Activated CD4-positive, alpha-beta T cell treated with anti-CD3 and anti-CD28 coated beads for 1 hour (primary cell): Measurements from ENCODE around the gene OR11L1.

Experiments used
- DNase-seq: peaks from one replicate; pipeline ENCODE4 v3.0.0-alpha.2; 2020

OR11L1 gene, protein sequence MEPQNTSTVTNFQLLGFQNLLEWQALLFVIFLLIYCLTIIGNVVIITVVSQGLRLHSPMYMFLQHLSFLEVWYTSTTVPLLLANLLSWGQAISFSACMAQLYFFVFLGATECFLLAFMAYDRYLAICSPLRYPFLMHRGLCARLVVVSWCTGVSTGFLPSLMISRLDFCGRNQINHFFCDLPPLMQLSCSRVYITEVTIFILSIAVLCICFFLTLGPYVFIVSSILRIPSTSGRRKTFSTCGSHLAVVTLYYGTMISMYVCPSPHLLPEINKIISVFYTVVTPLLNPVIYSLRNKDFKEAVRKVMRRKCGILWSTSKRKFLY

DNA sequence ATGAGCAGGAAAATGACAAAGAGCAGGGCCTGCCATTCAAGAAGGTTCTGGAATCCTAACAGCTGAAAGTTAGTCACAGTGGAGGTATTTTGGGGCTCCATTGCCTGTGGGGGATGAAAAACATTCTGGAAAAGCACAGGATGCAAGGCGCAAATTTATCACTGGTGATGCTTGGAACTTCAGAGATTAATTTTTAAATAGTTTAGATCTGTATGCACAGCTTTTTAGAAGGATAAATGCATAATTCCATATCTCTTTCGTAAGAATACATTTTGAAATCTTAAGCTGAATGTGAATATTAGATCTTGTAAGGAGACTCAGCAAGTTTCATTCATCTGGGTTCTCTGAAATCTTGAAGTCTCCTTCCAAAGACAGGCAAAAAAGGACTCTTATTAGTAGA lies at the start of gene OR11L1:
Gene OR11L1 (minus strand): TSS at position 101 of the 400 bp plus-strand sequence. CDS start 0 bp downstream, at position 101.
- no peak for DNase-seq

DNA sequence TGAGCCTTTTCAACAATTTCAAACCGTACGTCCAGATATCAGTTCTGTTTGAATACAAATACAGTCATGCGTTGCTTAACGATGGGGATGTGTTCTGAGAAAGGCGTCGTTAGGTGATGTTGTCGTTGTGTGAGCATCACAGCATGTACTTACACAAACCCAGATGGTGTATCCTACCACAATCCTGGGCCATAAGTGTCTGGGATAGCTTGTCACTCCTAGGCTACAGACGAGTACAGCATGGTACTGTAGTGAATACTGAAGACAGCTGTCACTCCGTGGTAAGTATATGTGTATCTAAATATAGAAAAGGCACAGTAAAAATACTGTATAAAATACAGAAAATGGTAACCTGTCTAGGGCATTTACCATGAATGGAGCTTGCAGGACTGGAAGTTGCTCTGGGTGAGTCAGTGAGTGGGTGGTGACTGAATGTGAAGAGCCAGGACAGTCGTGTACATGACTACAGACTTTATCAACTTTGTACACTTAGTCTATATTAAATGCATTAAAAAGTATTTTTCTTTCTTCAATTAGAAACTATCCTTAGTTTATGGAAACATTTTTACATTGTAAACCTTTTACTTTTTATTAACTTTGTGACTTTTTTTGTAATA lies 43.2 kb upstream of the OR11L1 start:
- no peak for DNase-seq

GRCh38 chr1:247883346-247883745 lies 41.6 kb upstream of the OR11L1 start:
- DNase-seq = no peak

- DNase-seq = no peak
Observed at GRCh38 chr1:247865416-247865815, 23.7 kb upstream of the OR11L1 start.

GRCh38 chr1:247864644-247865043 lies 22.9 kb upstream of the OR11L1 start:
- no peak for DNase-seq

- DNase-seq = no peak
Observed at GRCh38 chr1:247862756-247863155, 21.1 kb upstream of the OR11L1 start.

GRCh38 chr1:247857985-247858619 lies 16.4 kb upstream of the OR11L1 start:
- DNase-seq = no peak

- no peak for DNase-seq
Observed at GRCh38 chr1:247857069-247857984, 15.6 kb upstream of the OR11L1 start, which contains the start of gene TRIM58. TRIM58 (plus strand) TSS chr1:247857187; CDS start chr1:247857247, 60 bp downstream.

GRCh38 chr1:247855911-247856310 lies 14.2 kb upstream of the OR11L1 start:
- DNase-seq = no peak

GRCh38 chr1:247854899-247855545 lies 13.3 kb upstream of the OR11L1 start:
- no peak for DNase-seq

DNA sequence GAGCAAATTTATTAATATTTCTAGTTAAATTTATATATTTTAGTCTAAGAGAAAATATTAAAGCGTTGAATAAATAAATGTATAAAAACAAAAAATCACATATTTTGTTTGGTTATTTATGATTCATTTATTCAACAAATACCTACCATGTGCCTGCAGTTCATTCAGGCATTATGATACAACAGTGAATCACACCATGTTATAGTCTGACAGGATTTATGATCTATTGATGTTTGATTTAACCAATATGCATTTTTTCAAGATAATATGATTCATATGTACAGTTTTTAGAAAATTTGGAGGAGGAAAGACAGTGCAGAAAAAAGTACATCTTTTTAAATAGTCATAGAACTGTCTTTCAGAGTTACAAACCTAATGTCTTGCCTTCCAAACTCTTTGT lies 7.9 kb upstream of the OR11L1 start:
- DNase-seq = no peak

DNA sequence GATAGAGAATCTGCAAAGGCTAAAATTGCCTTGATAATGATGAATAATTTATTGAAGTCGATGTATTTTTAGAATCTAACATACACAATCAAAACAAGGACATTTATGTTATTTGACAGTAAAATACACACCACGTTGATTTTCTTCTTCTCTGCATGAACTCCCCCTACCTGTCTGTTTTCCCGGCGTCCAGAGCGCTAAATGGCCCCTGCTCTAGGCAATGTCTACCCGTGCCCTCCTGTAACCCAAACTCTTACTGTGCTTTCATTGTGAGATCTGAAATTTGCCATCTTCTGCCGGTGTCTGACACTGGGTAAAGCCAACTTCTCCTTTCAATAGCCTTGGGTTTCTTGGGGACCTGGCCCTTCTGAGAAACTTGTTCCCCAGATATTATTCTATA lies 6.7 kb upstream of the OR11L1 start:
- DNase-seq = no peak

- DNase-seq = no peak
Observed at GRCh38 chr1:247845693-247846017, 4.0 kb upstream of the OR11L1 start.

GRCh38 chr1:247845011-247845692 lies 3.5 kb upstream of the OR11L1 start:
- no peak for DNase-seq

DNA sequence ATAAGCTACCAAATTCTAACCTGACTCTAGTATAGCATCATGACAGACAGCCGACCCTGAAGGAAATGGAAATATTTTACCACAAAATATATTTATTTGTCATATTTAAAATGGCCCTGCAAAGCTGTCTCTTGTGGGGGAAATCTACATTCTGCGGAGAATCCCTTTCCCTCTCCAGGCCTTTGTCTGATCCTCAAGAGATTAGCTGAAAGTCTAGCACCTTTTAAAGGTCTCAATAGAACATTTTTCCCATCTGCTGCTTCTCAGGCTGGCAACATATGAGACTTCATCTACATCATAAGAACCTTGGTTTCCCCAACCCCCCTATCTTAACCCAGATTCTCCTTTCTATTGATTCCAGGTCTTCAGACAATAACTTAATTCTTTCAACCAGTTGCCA lies 1.7 kb upstream of the OR11L1 start:
- no peak for DNase-seq

- DNase-seq = no peak
Observed at GRCh38 chr1:247840818-247841217, 878 bp downstream of the OR11L1 start.

DNA sequence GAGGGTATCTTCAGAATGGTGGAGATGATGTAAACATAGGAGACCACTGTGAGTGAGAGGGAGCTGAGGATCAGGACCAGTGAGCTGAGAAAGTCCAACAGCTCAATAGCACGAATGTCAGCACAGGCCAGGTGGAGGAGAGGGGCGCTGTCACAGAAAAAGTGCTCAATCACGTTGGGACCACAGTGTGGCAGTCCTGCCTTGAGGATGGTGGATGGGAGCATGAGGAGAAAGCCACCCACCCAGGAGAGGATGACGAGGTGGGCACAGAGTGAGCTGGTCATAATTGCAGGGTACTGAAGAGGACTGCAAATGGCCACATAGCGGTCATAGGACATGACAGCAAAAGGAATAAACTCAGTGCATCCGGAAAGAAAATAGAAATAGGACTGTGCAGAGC lies 8.1 kb downstream of the OR11L1 start:
- DNase-seq = no peak

- DNase-seq = no peak
Observed at GRCh38 chr1:247829656-247830055, 12.0 kb downstream of the OR11L1 start.

GRCh38 chr1:247825362-247825761 lies 16.3 kb downstream of the OR11L1 start:
- no peak for DNase-seq

- no peak for DNase-seq
Observed at GRCh38 chr1:247824023-247824422, 17.7 kb downstream of the OR11L1 start, which contains the start of gene OR14A16. OR14A16 (minus strand) TSS chr1:247824119; CDS start chr1:247815729, 8,390 bp downstream.

DNA sequence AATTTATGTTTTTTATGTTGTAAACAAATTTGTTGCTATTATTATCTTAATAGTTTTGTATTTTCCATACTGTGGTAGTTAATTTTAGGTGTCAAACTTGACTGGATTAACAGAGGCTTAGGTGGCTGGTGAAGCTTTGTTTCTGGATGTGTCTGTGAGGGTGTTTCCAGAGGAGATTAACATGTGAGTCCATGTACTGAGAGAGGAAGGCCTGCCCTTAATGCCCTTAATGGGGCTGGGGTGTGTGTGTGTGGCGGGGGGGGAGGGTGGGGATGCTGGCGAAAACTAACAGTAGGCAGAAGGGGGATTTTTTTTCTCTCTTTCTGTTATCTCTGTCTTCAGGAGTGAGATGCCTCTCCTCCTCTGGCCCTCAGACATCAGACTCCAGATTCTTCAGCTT lies 19.6 kb downstream of the OR11L1 start:
- no peak for DNase-seq

DNA sequence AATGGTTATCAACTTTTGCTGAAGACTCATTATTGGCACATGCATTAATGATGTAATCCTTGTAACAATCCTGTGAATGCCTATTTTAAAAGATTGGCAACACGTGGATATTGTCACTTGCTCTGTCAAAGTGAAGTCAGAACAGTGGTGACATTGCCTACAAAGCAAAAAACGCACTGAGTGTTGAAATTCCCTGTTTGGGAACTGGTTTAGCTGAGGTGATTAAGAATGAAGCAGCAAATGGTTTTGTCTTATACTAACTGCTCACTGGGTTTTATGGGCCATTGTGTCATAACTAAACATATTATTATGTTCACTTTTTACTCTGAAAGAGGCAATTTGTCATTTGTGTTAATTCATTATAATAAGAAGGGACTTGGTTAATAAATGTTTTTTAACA lies 29.1 kb downstream of the OR11L1 start:
- no peak for DNase-seq
